Stimulated activated CD4-positive, alpha-beta T cell treated with anti-CD3 and anti-CD28 coated beads, Interleukin-15, amount 100 ng/mL, for 1 hour (primary cell): ENCODE results near the gene NOS1.

Experiments
- DNase-seq, 2 donors: peaks; one replicate each; pipeline ENCODE4 v3.0.0-alpha.2; 2020; ENCODE audit warnings: low read depth in 1 of 2, low spot score in 1 of 2

Gene NOS1

DNA sequence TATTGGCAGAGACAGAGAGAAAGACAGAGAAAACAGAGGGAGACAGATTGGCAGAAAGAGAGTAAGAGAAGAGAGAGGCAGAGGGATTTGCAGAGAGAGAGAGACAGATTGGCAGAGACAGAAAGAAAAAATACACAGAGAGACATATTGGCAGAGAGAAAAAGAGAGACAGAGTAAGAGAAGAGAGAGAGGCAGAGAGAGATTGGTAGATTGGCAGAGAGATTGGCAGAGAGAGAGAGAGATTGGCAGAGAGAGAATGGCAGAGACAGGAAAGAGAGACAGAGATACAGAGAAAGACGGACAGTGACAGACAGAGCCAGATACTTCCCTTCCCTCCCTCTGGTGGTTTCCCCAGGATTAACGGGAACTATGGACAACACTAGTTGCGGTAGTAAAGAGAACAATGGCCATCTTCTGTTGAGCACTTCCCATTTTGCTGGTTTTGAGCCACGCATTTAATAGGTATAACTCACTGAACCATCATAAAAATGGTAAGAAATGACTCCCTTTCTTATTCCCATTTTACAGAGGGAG lies 2.6 kb upstream of the NOS1 start:
- DNase-seq, result no peak

DNA sequence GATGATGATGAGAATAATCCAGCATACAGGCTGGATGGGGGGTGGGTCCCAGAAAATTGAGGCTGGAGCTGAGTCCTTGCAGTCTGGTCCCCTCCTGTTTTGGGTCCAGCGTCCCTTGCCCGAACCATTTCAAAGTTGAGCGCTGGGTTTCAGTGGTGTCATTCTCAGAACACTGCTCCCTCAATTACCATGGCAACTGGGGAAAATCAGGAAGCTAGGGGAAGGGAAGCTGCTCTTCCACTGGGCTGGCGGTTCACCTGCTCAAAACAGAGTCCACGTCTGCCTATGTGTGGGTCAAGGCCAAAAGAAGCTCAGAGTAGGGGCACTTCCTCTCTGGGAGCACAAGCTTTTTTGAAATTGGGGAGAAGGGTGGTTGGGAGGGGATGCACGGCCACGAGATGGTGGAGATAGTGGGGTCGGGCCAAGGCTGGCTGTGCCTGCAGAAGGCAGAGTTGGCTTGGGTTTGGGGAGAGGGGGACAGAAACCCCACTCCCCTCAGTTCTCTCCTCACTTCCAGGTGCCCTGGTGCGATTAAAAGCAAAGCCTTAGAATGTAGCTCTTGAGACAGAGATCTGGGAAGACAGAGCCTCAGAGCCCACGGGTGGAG lies 1.7 kb upstream of the NOS1 start:
- DNase-seq, result no peak

DNA sequence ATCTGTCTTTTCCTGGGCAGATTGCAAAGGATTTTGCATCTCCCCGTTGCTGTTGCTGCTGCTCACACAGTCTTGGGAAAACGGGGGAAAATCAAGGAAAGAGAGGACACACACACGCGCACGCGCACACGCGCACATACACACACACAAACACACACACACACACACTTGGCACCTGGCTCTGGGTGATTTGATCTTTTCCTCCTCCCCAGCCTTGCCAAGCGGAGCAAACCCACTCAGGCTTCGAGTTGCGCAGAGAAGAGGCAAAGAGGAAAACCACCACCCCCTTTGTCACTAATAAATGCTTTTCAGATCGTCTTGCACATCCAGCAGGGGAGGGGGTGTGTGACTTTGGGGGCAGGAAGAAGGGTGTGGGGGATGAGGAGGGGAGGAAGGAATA lies 965 bp upstream of the NOS1 start:
- DNase-seq, result no peak

DNA sequence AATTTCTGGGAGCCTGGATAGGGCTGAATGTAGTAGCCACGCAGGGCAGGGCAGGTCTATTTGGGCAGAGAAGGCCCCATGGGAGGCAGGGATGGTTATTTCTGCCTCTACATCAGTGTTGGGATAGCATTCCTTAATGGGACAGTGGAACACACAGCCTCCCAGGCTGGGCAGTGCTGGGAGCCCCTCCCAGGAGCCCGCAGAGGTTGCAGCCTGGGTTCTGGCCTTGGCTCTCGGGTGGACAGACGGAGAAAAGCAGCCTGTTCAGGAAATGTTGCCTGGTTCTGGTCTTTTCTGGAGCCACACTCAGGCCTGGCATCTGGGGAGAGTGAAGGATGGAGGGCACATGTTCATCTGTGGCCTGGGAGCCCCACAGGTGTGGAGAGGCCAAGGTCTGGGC lies 479 bp upstream of the NOS1 start:
- DNase-seq, result no peak

DNA sequence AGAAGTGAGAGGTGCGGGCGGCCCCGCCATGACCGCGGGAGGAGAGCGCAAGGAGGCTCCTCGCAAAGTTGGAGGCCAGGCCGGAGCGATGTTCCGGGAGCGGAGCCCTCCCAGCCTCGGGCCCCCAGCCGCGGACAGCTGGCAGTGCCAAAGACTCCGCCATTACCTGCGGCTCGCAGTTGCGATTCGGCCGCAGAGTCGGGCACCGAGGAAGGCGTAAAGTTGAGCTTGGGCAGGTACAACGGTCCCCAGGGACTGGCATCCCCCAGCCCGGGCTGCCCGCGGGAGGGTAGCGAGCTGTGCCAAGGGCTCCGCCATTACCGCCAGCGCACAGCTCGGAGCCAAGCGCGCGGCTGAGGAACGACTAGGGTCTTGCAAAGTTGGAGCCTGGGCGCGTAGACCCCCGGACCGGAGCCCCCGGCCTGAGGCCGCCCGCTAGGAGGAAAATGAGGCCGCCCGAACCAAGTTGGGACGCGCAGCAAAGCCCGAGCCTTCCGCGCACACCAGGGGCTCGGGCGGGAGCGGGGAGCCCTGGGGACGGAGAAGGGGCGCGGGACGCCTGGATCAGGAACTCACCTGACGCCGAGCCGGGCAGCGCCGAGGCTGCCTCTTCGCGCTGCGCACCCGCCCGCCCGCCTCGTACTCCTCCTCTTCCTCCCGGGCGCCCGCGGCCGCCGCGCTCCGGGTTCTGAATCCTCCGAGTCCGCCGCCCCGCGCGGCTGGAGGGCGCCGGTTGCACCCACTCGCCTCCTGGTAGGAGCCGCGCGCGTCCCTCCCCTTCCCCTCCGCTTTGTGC lies 677 bp downstream of the NOS1 start:
- DNase-seq, result no peak

DNA sequence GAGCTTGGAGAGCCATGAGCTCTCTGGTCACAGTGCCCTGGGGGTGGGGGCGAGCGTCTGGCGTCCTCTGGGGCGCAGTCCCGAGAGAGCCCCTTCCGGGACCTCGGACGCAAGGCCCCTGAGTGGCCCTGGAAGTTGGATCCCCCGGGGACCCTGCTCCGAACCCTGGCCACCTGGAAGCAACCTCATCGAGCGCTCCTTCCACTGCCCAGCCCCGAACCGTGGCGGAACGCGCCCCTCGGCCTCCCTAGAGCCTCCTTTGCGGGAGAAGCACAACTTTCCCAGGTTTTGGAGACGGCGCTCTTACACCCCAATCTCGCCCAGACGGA lies 1.2 kb downstream of the NOS1 start:
- no peak for DNase-seq

DNA sequence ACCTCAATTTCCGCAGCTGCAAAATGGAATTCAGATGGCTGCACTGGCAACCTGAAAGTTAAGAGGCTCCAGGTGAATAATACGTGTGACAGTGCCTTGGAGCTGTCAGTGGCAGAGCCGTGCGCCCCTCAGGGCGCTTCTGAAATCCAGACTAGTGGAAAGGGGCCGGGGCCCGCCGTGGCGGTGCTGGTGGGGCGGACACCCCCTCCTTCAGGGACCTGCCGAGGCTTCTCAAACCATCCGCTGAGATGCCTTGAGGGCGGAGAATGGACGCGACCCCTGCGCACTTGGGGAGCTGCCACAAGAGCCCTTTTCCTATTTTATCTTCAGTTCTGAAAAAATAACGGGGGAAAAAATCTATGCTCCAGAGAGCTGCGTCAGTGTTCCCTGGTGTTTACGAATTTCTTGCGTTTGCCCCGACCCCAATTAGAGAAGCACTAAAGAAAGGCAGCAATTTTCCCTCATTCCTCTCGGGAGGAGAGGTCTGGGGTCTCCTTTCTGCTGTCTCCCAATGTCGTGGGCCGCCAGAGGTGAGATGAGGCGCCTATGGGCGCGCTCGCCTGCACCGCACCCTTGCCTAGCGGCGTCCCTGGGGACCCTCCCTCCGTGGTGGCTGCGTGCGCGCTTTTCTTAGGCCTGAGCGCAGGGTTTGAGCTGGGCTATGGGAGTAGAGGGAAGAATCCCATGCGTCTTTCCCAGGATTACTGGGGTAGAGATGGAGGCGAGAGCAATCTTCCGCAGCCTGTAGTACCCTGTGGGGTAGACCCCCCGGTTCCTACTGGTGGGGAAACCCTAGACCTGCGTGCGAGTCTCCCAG lies 2.2 kb downstream of the NOS1 start:
- DNase-seq, result no peak

DNA sequence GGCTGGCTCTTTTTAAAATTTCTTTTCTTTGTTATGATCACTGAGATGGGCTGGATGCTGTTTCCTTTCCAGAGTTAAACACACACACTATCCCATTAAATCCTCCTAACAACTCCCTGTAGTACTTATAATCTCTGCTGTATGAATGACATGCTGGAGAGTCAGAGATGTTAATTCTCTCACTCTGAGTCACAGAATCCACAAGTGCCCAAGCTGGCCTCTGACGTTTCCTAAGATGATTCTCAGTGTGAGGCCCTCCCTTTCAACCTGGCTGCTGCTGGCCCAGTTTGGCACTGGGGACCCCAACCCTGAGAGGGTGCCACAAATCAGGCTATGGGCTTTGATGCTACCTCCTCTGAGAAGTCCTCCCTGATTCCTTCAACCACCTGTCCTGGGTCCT lies 5.4 kb downstream of the NOS1 start:
- DNase-seq, result no peak

DNA sequence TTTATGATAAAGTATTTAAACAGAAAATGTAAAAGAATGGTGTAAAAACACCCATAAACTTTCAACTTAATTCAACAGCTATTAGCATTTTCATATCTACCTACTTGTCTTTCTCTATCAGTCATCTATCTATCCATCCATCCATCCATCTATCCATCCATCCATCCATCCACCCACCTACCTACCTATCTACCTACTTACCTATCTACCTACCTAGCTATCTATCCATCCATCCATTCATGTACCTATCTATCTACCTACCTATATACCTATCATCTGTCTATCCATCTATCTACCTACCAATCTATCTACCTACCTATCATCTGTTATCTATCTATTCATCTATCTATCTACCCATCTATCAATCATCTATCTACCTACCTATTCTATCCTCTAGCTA lies 8.5 kb downstream of the NOS1 start:
- no peak for DNase-seq

DNA sequence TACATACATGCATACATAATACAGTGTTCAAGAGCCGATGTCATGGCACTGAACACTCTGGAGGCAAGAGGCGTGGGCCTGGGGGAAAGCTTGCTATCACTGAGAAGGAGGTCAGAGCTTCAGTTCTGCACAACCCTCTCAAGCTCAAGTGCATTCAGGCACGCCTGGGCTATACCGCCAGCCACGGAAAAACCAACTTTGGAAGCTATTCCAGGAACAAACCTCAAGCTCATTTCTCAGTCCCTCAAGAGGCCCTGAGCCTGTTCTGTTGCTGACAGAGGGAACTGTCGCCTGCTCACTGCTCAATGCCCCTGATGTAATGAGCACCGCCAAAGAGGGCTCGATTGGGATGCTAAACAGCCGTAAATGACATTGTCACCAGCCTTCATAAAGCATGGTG lies 9.2 kb downstream of the NOS1 start:
- DNase-seq, result no peak

DNA sequence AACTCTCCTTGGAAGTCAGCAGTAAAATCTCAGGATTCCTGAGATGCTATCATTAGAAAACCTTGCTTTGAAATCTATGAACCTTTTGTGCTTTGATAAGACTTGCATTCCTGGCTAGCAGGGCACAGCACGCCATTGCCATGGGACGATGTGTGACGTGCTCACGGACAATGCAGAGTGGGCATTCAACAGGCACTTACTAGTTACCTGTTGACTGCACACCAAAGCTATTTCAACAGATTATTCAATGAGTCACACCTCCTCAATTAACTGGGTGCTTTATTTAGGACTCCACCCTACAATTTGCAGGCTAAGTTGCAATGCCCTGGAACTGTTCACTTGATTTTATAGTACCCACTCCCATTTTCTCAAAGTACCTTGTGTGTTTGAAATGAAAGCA lies 11.3 kb downstream of the NOS1 start:
- DNase-seq, result no peak

DNA sequence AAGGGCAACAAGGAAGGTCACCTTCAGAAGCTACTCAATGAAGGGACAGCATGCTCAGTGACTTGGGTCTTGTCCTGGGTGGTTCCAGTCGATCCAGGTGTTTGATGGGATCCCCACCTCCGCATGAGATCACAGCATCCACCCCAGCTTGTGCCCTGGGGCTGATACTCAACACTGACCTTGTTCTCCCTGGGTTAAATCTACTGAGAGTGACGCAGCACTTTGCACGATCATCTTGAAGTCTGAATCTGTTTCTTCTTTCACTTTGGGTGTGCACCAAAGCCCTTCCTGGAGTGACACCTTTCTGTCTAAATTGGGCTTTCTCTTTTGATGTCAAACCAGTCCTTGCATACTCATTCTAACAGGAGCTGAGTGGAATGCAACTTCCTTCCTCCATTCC lies 13.8 kb downstream of the NOS1 start:
- DNase-seq, result no peak

DNA sequence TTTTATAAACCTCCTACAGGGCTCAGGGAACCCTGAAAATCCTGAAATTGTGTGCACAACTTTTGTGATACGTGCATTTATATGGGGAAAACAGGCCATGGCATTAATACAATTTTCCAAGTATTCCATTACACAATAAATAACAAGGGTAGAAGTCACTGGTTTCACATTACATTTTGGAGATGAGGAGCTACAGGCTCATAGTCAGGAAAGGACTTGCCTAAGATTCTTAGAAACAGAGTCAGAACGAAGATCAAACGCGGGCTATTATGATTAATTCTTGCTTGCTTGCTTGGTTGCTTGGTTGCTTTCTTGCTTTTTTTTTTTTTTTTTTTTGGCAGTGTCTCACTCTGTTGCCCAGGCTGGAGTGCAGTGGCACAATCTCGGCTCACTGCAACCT lies 16.7 kb downstream of the NOS1 start:
- no peak for DNase-seq

DNA sequence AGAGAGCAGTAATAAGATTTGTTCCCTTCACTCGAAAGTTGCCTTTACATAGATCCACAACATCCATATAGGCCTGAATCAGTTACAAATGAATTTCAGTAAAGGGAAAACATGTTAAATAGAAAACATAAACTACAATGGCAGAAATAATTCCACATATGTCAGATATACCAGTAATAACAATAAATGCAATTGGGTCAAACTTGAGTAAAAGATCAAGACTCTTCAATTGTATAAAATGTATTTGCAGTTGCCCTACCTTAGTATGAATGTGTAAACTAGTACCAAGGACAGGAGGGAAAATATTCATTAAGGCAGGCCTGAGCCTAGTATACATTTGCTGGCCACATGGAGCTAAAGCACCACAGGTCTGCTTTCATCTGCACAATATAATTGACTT lies 17.6 kb downstream of the NOS1 start:
- no peak for DNase-seq

DNA sequence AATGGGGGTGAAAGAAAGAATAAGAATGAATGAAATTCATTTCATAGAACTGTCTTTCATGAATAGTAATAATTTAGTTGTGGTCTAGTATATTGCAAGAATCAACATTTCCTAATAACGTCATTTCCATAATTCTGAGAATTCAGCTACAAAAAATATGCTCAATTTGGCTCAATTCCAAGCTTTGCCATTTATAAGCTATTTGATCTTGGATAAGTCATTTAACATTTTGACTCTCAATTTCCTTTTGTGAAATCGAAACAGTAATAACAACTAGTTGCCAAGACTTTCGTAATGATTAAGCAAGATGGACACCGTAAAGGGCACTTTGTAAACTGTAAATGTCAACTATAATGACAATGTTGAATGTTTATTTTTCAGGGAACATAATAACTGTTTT lies 18.1 kb downstream of the NOS1 start:
- DNase-seq, result no peak

DNA sequence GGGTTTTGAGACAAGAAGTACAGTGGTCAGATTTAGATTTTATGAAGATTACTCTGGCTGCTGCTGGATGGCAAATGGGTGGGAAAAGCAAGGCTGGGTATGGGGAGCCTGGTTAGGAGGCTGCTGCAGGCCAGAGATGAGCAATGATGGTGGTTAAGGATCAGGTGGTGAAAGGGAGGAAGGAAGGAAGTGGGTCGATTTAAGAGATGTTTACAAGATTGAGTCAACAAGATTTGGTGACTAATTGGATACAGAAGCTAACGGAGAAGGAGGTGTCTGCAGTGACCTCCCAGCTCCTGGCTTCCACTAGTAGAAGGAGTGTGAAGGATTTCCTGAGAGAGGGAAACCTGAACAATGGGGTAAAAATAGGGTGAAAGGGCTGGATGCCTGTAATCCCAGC lies 18.7 kb downstream of the NOS1 start:
- DNase-seq, result no peak

DNA sequence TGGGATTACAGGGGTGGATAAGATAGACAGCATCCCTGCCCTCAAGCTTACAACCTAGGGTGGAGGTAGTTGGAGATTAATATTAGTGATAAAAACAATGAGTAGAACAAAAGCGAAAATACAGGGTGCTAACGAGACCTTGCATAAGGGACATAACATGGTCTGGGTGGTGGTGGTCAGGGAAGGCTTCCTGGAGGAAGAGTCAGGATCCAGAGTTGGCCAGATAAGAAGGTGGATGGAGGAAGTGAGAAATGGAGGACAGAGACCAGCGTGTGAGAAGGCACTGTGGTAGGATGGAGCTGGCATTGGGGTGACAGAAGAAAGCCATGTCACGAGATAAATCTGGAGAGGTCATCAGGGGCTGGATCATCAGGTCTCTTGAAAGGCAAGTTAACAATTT lies 19.2 kb downstream of the NOS1 start:
- DNase-seq, result no peak

DNA sequence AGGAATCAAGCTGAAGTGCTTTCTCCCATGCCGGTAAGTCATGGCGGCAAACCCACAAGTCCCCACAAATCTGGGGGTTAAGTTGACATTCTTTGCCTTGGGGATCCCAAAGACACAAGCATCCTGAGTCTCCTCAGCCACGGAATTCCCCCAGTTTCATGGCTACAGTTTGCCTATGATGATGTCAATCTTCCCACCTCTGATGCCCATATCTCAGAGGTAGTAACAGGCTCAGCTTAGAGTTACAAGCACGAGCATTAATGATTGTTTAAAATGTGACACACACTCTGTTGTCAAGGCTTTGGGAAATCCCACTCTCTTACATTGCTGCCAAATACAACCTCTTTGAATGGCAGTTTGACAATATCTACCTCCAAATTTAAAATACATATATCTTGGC lies 22.3 kb downstream of the NOS1 start:
- DNase-seq, result no peak

DNA sequence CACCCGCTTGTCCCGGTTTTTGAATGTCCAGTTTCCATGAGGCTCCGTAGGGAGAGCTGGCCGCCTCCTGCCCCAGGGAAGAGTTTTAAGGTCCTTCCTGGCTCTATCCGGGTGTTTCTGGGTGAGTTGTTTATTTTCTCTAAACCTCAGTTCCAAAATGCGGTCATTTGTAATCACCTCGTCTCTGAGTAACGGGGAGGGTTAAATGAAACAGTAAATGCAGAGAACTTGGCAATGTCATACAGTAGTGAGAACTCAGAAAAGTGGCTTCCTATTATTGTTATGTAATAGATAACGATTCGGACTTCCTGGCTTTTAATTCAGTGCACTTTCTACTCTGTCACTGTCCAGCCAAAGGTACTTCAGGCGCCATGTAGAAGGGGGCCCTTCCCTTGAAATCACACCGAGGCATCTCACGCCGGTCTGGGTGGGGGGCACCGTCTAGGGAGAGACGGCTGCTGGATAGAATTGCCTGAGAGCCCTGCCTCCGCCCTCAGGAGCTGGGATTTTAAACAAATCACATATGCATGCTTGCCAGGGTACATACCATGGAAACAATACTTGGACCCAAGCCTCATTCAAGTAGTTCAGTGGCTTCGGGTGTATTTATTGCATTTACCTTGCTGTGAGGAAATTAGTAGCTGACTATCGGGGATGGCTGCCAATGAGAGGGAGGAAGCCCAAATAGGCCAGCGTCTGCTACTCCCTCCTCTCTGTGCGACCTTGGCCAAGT lies 26.4 kb downstream of the NOS1 start:
- DNase-seq, result no peak

DNA sequence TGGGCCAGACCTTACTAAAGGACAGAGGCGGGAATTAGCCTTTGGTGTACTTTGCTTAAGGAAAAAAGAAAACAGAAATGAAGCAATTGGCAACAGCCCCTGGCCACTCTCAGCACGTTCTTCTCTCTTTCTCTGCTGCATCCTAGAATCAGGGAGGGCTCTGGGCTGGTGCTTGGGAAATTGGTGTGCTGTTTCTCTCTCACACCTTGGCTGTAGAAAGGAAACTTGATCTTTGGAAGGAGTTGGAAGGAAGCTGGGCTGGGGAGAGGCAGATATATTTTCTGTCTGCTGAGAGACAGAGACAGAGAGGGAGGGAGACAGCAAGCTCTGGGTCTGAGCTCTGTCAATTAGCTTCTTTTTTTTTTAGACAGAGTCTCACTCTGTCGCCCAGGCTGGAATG lies 27.4 kb downstream of the NOS1 start:
- DNase-seq, result no peak

DNA sequence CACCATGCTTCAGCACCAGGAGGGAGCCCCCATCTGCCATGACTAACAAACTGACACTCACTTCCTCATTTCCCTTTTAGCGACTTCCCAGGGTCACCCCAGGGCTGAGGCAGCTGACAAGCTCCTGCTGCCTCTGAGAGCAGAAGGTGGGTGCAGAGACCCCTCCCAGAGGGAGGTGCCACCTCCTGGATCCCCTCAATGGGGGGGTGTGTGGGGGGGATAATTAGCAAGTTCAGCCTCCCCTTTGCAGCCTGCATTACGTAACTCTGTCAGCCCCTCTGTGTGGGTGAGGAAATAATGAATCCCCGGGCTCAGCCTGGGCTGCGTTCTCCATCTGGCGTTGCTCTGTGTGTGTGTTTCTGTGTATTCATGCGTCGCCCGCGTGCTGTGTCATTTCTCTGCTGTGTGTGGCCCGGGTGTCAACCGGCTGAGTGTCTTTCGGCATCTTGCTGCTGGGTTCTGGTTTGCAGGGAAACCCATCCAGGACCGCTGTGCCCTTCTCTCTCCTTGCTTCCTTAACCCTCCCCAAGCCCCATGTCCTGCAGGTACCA lies 28.0 kb downstream of the NOS1 start:
- DNase-seq, result no peak
